GM12878 (cell line): ENCODE data around the gene ZBTB42. TPM values are rescaled to one million over a fixed set of nuclear protein-coding genes. Genes with fewer than 3 reads are reported as not detected.

Source experiments
- ASH2L ChIP-seq: fragments of 300-600, 200-600 bp; sonication (generic); IDR thresholded peaks from 2 replicates; pipeline ENCODE4 v1.6.1; 2017; ENCODE audit warnings: low read depth, mild to moderate bottlenecking, borderline replicate concordance
- ATF3 ChIP-seq: IDR thresholded peaks from 2 replicates; pipeline ENCODE4 v1.6.1; 2011; ENCODE audit warnings: low read depth, mild to moderate bottlenecking, low read length, moderate library complexity, borderline replicate concordance; ENCODE audit errors: extremely low read depth
- BHLHE40 ChIP-seq, 2 experiments: fragments of 450-650 bp in 1 of 2; IDR thresholded peaks; 2 replicates each; pipeline ENCODE4 v1.6.1; 2011 to 2017; ENCODE audit warnings: low read depth in 2 of 2, borderline replicate concordance in 1 of 2, improper control_type of control experiment in 1 of 2, low read length in 1 of 2, mild to moderate bottlenecking in 1 of 2
- BRCA1 ChIP-seq: IDR thresholded peaks from 2 replicates; pipeline ENCODE4 v1.6.1; 2011; ENCODE audit warnings: low read depth, low read length, improper control_type of control experiment
- CBX3 ChIP-seq: fragments of 200-600 bp; sonication (generic); IDR thresholded peaks from 2 replicates; pipeline ENCODE4 v1.6.1; 2016; ENCODE audit warnings: low read depth, borderline replicate concordance
- E2F4 ChIP-seq: IDR thresholded peaks from 2 replicates; pipeline ENCODE4 v1.6.1; 2012; ENCODE audit warnings: low read depth, low read length, improper control_type of control experiment
- FOS ChIP-seq: IDR thresholded peaks from 3 replicates; pipeline ENCODE4 v1.6.1; 2011; ENCODE audit warnings: borderline replicate concordance; ENCODE audit not compliant: insufficient read length; ENCODE audit errors: extremely low read depth
- IKZF2 ChIP-seq, 2 experiments: fragments of 450-650 bp; IDR thresholded peaks; 2 replicates each; pipeline ENCODE4 v1.6.1; 2017; ENCODE audit warnings: mild to moderate bottlenecking in 2 of 2, moderate library complexity in 2 of 2
- IRF4 ChIP-seq: IDR thresholded peaks from 2 replicates; pipeline ENCODE4 v1.6.1; 2011; ENCODE audit warnings: low read depth, low read length
- PAX5 ChIP-seq: IDR thresholded peaks from 2 replicates; pipeline ENCODE4 v1.6.1; 2011; ENCODE audit warnings: low read depth, low read length, borderline replicate concordance
- POU2F2 ChIP-seq: IDR thresholded peaks from 3 replicates; pipeline ENCODE4 v1.6.1; 2011; ENCODE audit warnings: low read depth, mild to moderate bottlenecking, low read length, borderline replicate concordance
- RCOR1 ChIP-seq: conservative IDR thresholded peaks from 2 replicates; pipeline ENCODE4 v1.6.1; 2012; ENCODE audit warnings: low read depth, low read length, improper control_type of control experiment
- REST ChIP-seq: IDR thresholded peaks from 2 replicates; pipeline ENCODE4 v1.6.1; 2012; ENCODE audit warnings: mild to moderate bottlenecking, low read depth, low read length
- SP1 ChIP-seq: IDR thresholded peaks from one replicate; pipeline ENCODE4 v1.6.1; 2011; ENCODE audit warnings: low read depth, low read length
- SRF ChIP-seq, 2 experiments: IDR thresholded peaks; 2 replicates each; pipeline ENCODE4 v1.6.1; 2011; ENCODE audit warnings: low read depth in 2 of 2, low read length in 2 of 2, mild to moderate bottlenecking in 1 of 2, moderate library complexity in 1 of 2
- STAT3 ChIP-seq: IDR thresholded peaks from 2 replicates; pipeline ENCODE4 v1.6.1; 2011; ENCODE audit warnings: low read depth, low read length, improper control_type of control experiment
- ZBTB40 ChIP-seq: fragments of 450-650 bp; IDR thresholded peaks from 2 replicates; pipeline ENCODE4 v1.6.1; 2016; ENCODE audit warnings: mild to moderate bottlenecking, moderate library complexity, borderline replicate concordance
- polyA plus RNA-seq, 11 experiments: library from polyadenylated mRNA; depleted of rRNA in 4 of 11; unstranded in 6 of 11; stranded (reverse) in 5 of 11; fragments of >200 nt; fragmentation: Nextera tagmentation in 4 of 11; fragmentation: Illumina TruSeq in 1 of 11; extraction: Ambion mirVana in 4 of 11; extraction: Trizol in 1 of 11; gene quantifications; 1 replicate in 1 of 11; 2 replicates in 10 of 11; pipeline versions ENCODE4 v1.2.1 to v1.2.3, GENCODE V29; 2011 to 2016; ENCODE audit warnings: inconsistent platforms in 2 of 11, missing spikeins in 2 of 11, low read depth in 1 of 11
- total RNA-seq, 4 experiments: library from RNA; depleted of rRNA in 3 of 4; stranded (reverse); fragments of >200 nt in 3 of 4; fragmentation: Illumina TruSeq in 1 of 4; extraction: Trizol in 1 of 4; gene quantifications; 2 replicates each; pipeline versions ENCODE4 v1.2.1 to v1.2.3, GENCODE V29; 2013 to 2021

ZBTB42 gene
- total and polyA plus RNA-seq, 10 of the 15 experiments (the other 5 are each of a cell fraction or from before 2014, with no cell fraction given) = 0.05 to 1.2 (median 0.37) TPM; not detected in 2

GRCh38 chr14:104752735-104753527 is 48.0 kb upstream of the ZBTB42 start, which contains the start of gene SIVA1 (continued):
- TF ChIP-seq ATF3 (peak; percentile 36; the same call in 1 of the 2 replicates), RCOR1 (no peak), ASH2L (peak; percentile 50; the same call in 1 of the 2 replicates), FOS (peak; percentile 35), E2F4 (peak; percentile 73; the same call in 1 of the 2 replicates), BRCA1 (peak; percentile 59; the same call in 1 of the 2 replicates), POU2F2 (0 out of 3 replicates have a peak, but pooled peaks have one; percentile 59), SRF (IDR thresholded peaks at IDR 0.05; ENCODE audit: low read depth in 2 of 2, low read length in 2 of 2) (peak in 1 of 2 experiments; percentile 80; a peak in 2 of 4 replicates), BHLHE40 (IDR thresholded peaks at IDR 0.05; ENCODE audit: borderline replicate concordance in 1 of 2, low read depth in 2 of 2, low read length in 1 of 2) (peak; percentile 10 to 66; a peak in 3 of 4 replicates), SP1 (peak; percentile 94), CBX3 (no peak), ZBTB40 (no peak), REST (no peak), IKZF2 (IDR thresholded peaks at IDR 0.05) (no peak; a peak in 1 of 4 replicates), IRF4 (no peak), STAT3 (no peak), PAX5 (peak; percentile 25; the same call in 1 of the 2 replicates)
